SK-N-SH (cell line): Measurements from ENCODE around the gene ZMIZ1. TPM values are rescaled to one million over a fixed set of nuclear protein-coding genes. Genes with fewer than 3 reads are reported as not detected.

Source experiments
- CTCF ChIA-PET: fragments of 300-600, 350-600 bp; formaldehyde crosslinking; extraction: SDS; loops from one replicate; lab custom pipeline; 2021; lab: Yijun Ruan, JAX
- POLR2A ChIA-PET: fragments of 350-600 bp; sonication (Branson Sonifier 250); formaldehyde crosslinking; extraction: SDS; loops from one replicate; lab custom pipeline; 2020; ENCODE audit warnings: antibody characterized with exemption, inconsistent platforms; lab: Yijun Ruan, JAX
- DNase-seq: peaks from one replicate; pipeline ENCODE4 v3.0.0; 2012
- H2AFZ ChIP-seq: fragments of 200-600 bp; sonication (generic); 2 replicates; pipeline ENCODE4 v1.8.1; 2016; ENCODE audit warnings: antibody characterized with exemption, mild to moderate bottlenecking, low read depth
- H3F3A ChIP-seq: fragments of 200-600 bp; sonication (generic); replicated peaks from 2 replicates; pipeline ENCODE3; 2016; ENCODE audit warnings: antibody characterized with exemption, mild to moderate bottlenecking; ENCODE audit not compliant: insufficient read depth
- H3K27ac ChIP-seq, 2 experiments: fragments of 200-500 bp in 1 of 2; fragments of 200-600 bp in 1 of 2; sonication (Bioruptor generic) in 1 of 2; sonication (generic), shearing (Covaris generic) in 1 of 2; 2 replicates each; pipeline versions ENCODE4 v1.5.1 to v1.6.1; 2014 to 2016; ENCODE audit warnings: low read depth in 2 of 2, inconsistent platforms in 1 of 2, low read length in 1 of 2, mild to moderate bottlenecking in 1 of 2, mixed read lengths in 1 of 2
- H3K27me3 ChIP-seq: fragments of 200-600 bp; sonication (generic), shearing (Covaris generic); 2 replicates; pipeline ENCODE4 v1.6.1; 2016; ENCODE audit warnings: mixed run types; ENCODE audit not compliant: insufficient read depth
- H3K36me3 ChIP-seq, 2 experiments: fragments of 200-500 bp in 1 of 2; fragments of 200-600 bp in 1 of 2; sonication (Bioruptor generic) in 1 of 2; sonication (generic) in 1 of 2; replicated peaks in 1 of 2; 2 replicates each; pipeline versions ENCODE3 to v1.5.1; 2014 to 2016; ENCODE audit warnings: low read length in 1 of 2, mild to moderate bottlenecking in 1 of 2; ENCODE audit not compliant: insufficient read depth in 2 of 2, control insufficient read depth in 1 of 2
- H3K4me1 ChIP-seq, 2 experiments: fragments of 200-500 bp in 1 of 2; fragments of 200-600 bp in 1 of 2; sonication (Bioruptor generic) in 1 of 2; sonication (generic), shearing (Covaris generic) in 1 of 2; 2 replicates each; pipeline versions ENCODE4 v1.5.1 to v1.6.1; 2014 to 2016; ENCODE audit warnings: low read depth in 1 of 2, low read length in 1 of 2, mixed run types in 1 of 2; ENCODE audit not compliant: insufficient read depth in 2 of 2, control insufficient read depth in 1 of 2
- H3K4me2 ChIP-seq: fragments of 200-600 bp; sonication (generic), shearing (Covaris generic); 2 replicates; pipeline ENCODE4 v1.6.1; 2017; ENCODE audit warnings: mixed run types
- H3K4me3 ChIP-seq, 2 experiments: fragments of 200-500 bp in 1 of 2; fragments of 200-600 bp in 1 of 2; sonication (Bioruptor generic) in 1 of 2; sonication (generic), shearing (Covaris generic) in 1 of 2; 2 replicates each; pipeline versions ENCODE4 v1.5.1 to v1.8.1; 2014 to 2016; ENCODE audit warnings: low read depth in 2 of 2, inconsistent platforms in 1 of 2, low read length in 1 of 2, mild to moderate bottlenecking in 1 of 2, mixed read lengths in 1 of 2, moderate library complexity in 1 of 2
- H3K79me2 ChIP-seq: fragments of 200-600 bp; sonication (generic); 2 replicates; pipeline ENCODE4 v1.8.1; 2017; ENCODE audit warnings: mild to moderate bottlenecking; ENCODE audit not compliant: insufficient read depth
- H3K9ac ChIP-seq: fragments of 200-600 bp; sonication (generic); 2 replicates; pipeline ENCODE4 v1.6.1; 2017; ENCODE audit warnings: mixed run types
- H3K9me2 ChIP-seq: fragments of 200-600 bp; sonication (generic); 2 replicates; pipeline ENCODE4 v1.6.1; 2017; ENCODE audit warnings: mixed run types
- H3K9me3 ChIP-seq: fragments of 200-600 bp; sonication (generic); 2 replicates; pipeline ENCODE4 v1.6.1; 2017; ENCODE audit warnings: mixed run types, mild to moderate bottlenecking, moderate library complexity
- H4K20me1 ChIP-seq: fragments of 200-600 bp; sonication (generic); 2 replicates; pipeline ENCODE4 v1.6.1; 2017; ENCODE audit warnings: mild to moderate bottlenecking, mixed run types; ENCODE audit not compliant: insufficient read depth
- EZH2phosphoT487 ChIP-seq: fragments of 200-600 bp; sonication (generic); IDR thresholded peaks from 2 replicates; pipeline ENCODE4 v1.6.1; 2017; ENCODE audit warnings: low read depth, mixed run types, mild to moderate bottlenecking, antibody characterized with exemption, moderate library complexity, borderline replicate concordance
- FOXJ3 ChIP-seq: sonication (generic); formaldehyde crosslinking; IDR thresholded peaks from 2 replicates; pipeline ENCODE4 v1.5.1; 2020; ENCODE audit warnings: mild to moderate bottlenecking, missing genetic modification reagents
- GABPA ChIP-seq: IDR thresholded peaks from 2 replicates; pipeline ENCODE4 v1.4.0; 2012; ENCODE audit warnings: low read depth, mild to moderate bottlenecking
- GATA2 ChIP-seq: sonication (generic); formaldehyde crosslinking; IDR thresholded peaks from 2 replicates; pipeline ENCODE4 v1.5.0; 2020; ENCODE audit warnings: mild to moderate bottlenecking, missing genetic modification reagents
- IRF3 ChIP-seq: fragments of 150-350 bp; IDR thresholded peaks from 2 replicates; pipeline ENCODE4 v1.6.1; 2016; ENCODE audit warnings: mild to moderate bottlenecking, low read depth, low read length
- MAX ChIP-seq: IDR thresholded peaks from 2 replicates; pipeline ENCODE4 v1.4.0; 2012; ENCODE audit warnings: low read depth
- MEF2A ChIP-seq: IDR thresholded peaks from 2 replicates; pipeline ENCODE4 v1.4.0; 2012; ENCODE audit warnings: low read depth, borderline replicate concordance
- PBX3 ChIP-seq: IDR thresholded peaks from 2 replicates; pipeline ENCODE4; 2012
- POLR2AphosphoS5 ChIP-seq: IDR thresholded peaks from 2 replicates; pipeline ENCODE4 v1.6.1; 2012; ENCODE audit warnings: low read depth, low read length
- RAD21 ChIP-seq: IDR thresholded peaks from 2 replicates; pipeline ENCODE4 v1.6.1; 2012; ENCODE audit warnings: mild to moderate bottlenecking, low read length
- SIN3A ChIP-seq: IDR thresholded peaks from 2 replicates; pipeline ENCODE4 v1.6.1; 2012; ENCODE audit warnings: low read depth, mild to moderate bottlenecking, low read length, moderate library complexity, borderline replicate concordance
- SMC3 ChIP-seq: IDR thresholded peaks from 2 replicates; pipeline ENCODE4 v1.6.1; 2012; ENCODE audit warnings: low read depth, low read length, improper control_type of control experiment
- TAF1 ChIP-seq: IDR thresholded peaks from 2 replicates; pipeline ENCODE4 v1.6.1; 2012; ENCODE audit warnings: low read depth, mild to moderate bottlenecking, low read length, moderate library complexity, borderline replicate concordance
- USF2 ChIP-seq: fragments of 150-350 bp; IDR thresholded peaks from 2 replicates; pipeline ENCODE4 v1.6.1; 2017; ENCODE audit warnings: antibody characterized with exemption, low read length, low read depth, borderline replicate concordance
- YY1 ChIP-seq: IDR thresholded peaks from 2 replicates; pipeline ENCODE4 v1.4.0; 2012; ENCODE audit warnings: low read depth, mild to moderate bottlenecking
- WGBS: methylation state at CpG from one replicate; pipeline ENCODE4 v1.1.6; 2017; ENCODE audit warnings: low lambda C conversion rate; 5-methylcytosine and 5-hydroxymethylcytosine counted together
- polyA plus RNA-seq, 3 experiments: library from polyadenylated mRNA; depleted of rRNA; stranded (reverse); fragments of >200 nt; gene quantifications; 2 replicates each; pipeline ENCODE4 v1.2.3, GENCODE V29; 2012
- TF ChIP-seq, protein P1 (sequence below): IDR thresholded peaks from 2 replicates; pipeline ENCODE4 v1.4.0; 2012; ENCODE audit warnings: low read depth, borderline replicate concordance
- TF ChIP-seq, protein P2 (sequence below): IDR thresholded peaks from 2 replicates; pipeline ENCODE4 v1.4.0; 2012; ENCODE audit warnings: low read depth, borderline replicate concordance

Gene ZMIZ1
- polyA plus RNA-seq, 1 of the 3 experiments (the other 2 are of a cell fraction) = 23.5 TPM

GRCh38 chr10:79328737-79329504 is 260.2 kb downstream of the ZMIZ1 start:
- Histone ChIP-seq H3K4me2 (no peak overlapping the region), H3K27ac (no peak overlapping the region), H3K9ac (no peak overlapping the region), H3K79me2 (no peaks in the 10 kb centered on the region), H3K36me3 (no peaks in the 10 kb centered on the region), H2AFZ (no peak overlapping the region)
- WGBS = 95% methylated on average over 10 of the region's 14 CpGs
- CTCF ChIA-PET = no interaction called here
- TF ChIP-seq GABPA (no peak), EZH2phosphoT487 (no peak), YY1 (no peak), PBX3 (no peak), TAF1 (no peak), FOXJ3 (no peak), IRF3 (no peak), SMC3 (no peak), GATA2 (no peak), POLR2AphosphoS5 (no peak), MAX (no peak), RAD21 (no peak), USF2 (no peak), SIN3A (no peak), MEF2A (no peak)
- TF ChIP-seq, protein P1, sequence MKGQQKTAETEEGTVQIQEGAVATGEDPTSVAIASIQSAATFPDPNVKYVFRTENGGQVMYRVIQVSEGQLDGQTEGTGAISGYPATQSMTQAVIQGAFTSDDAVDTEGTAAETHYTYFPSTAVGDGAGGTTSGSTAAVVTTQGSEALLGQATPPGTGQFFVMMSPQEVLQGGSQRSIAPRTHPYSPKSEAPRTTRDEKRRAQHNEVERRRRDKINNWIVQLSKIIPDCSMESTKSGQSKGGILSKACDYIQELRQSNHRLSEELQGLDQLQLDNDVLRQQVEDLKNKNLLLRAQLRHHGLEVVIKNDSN = no peak
- TF ChIP-seq, protein P2, sequence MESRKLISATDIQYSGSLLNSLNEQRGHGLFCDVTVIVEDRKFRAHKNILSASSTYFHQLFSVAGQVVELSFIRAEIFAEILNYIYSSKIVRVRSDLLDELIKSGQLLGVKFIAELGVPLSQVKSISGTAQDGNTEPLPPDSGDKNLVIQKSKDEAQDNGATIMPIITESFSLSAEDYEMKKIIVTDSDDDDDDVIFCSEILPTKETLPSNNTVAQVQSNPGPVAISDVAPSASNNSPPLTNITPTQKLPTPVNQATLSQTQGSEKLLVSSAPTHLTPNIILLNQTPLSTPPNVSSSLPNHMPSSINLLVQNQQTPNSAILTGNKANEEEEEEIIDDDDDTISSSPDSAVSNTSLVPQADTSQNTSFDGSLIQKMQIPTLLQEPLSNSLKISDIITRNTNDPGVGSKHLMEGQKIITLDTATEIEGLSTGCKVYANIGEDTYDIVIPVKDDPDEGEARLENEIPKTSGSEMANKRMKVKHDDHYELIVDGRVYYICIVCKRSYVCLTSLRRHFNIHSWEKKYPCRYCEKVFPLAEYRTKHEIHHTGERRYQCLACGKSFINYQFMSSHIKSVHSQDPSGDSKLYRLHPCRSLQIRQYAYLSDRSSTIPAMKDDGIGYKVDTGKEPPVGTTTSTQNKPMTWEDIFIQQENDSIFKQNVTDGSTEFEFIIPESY = no peak
- TF ChIP-seq, all 33 proteins: peak for 0
- Histone ChIP-seq H3K9me2 (no peaks in the 10 kb centered on the region), H3K4me3 (no peak overlapping the region), H3F3A (peaks cover 10% of the 10 kb centered on the region), H4K20me1 (no peaks in the 10 kb centered on the region), H3K9me3 (no peaks in the 10 kb centered on the region), H3K4me1 (no peaks in the 10 kb centered on the region; a peak in 2 of 4 replicates), H3K27me3 (no peaks in the 10 kb centered on the region)
- DNase-seq = no peak
- POLR2A ChIA-PET = no interaction called here
